Tibial nerve (tissue), 4 donors: ENCODE measurements around the gene C1QTNF12.

Experiments
- CTCF ChIP-seq, 5 experiments: fragments of 200-600 bp in 3 of 5; fragments of 450-650 bp in 2 of 5; sonication (generic) in 3 of 5; IDR thresholded peaks; one replicate each; pipeline ENCODE4 v1.5.1; 2016 to 2019; ENCODE audit warnings: antibody characterized with exemption in 5 of 5, mild to moderate bottlenecking in 3 of 5, moderate library complexity in 2 of 5
- EP300 ChIP-seq, 2 donors: sonication (generic); formaldehyde crosslinking; IDR thresholded peaks; one replicate each; pipeline ENCODE4 v1.6.1; 2017; ENCODE audit warnings: antibody characterized with exemption in 2 of 2, mild to moderate bottlenecking in 1 of 2
- POLR2A ChIP-seq, 2 donors: fragments of 450-650 bp; IDR thresholded peaks; one replicate each; pipeline ENCODE4 v1.6.1; 2017; ENCODE audit warnings: antibody characterized with exemption in 2 of 2, mild to moderate bottlenecking in 2 of 2, moderate library complexity in 2 of 2

- TF ChIP-seq CTCF (IDR thresholded peaks at IDR 0.05) (no peak), EP300 (IDR thresholded peaks at IDR 0.05) (no peak), POLR2A (IDR thresholded peaks at IDR 0.05) (no peak)
Observed at GRCh38 chr1:1286313-1287261, 40.1 kb upstream of the C1QTNF12 start.
